Activated effector memory CD4-positive, alpha-beta T cell treated with Interleukin-2 at 50 U/mL for 16 hours (primary cell): Measurements from ENCODE around the gene NOTCH2.

Experiments used
- DNase-seq: peaks from one replicate; pipeline ENCODE4 v3.0.0-alpha.2; 2020

The NOTCH2 gene

DNA sequence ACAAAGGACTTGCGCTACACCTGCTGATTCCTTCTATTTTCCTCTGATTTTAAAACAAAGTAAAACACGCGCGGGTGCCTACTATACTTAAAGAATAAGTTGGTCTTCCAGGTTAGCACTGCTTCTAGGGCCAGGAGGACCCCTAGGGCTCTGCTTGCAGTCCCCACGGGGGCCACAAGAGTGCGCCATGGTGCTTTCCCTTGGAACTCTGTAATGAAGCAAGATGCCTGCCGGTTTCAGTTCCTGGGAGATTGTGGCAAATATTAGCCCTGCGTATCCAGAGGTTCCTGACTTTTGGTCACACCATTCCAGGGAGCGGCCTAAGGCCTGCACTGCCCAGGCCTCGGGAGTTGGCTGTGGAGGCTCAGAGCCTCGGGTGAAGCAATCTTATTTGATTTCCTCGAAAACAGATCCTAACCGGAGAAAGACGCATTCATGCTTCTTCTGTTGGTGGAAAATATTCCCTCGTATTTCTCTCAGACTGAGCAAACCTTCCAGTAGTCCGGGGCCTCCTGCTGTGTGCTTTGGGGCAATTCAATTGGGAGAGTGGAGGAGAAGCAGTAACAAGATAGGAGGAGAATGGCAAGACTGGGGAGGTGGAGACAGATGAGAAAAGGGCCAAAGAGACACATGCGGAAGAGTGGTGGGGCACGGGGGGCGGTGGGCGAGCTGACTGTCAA lies 198.4 kb downstream of the NOTCH2 start:
- peak; percentile 12 for DNase-seq

DNA sequence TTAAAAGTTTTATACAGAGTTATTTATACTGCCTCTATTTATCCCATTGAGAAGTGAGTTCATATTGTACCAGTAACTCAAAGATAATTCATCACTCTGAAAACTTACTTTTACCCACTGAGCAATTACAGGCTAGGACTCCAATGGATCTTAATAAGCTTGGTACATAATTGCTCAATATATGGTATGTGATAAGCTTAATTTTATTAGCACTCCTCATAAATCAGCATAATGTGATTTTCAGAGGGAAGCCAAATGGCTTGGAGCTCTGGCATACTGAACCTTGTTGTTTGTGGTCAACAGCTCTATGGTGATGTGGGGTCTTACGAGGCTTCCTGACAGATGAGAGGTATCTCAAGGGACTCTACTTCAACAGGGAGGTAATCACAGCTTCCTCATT lies 199.5 kb downstream of the NOTCH2 start:
- no peak for DNase-seq

DNA sequence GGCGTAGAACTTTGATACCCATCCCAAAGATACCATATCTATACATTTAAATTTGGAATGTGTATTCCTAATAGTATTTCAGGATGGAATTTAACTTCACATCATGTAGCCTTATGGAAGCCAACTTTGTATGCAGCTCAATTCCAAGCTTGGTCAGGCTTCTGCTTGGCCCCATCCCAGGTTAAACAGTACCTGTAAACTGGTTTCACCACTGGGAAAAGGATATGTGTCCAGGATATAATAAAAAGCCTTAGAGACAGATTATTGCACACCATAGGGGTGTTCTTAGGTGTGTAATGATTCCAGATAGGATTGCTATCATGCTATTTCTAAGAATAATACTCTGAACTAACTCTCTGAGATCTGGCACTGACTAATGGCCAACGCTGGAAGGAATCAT lies 201.3 kb downstream of the NOTCH2 start:
- DNase-seq: no peak

DNA sequence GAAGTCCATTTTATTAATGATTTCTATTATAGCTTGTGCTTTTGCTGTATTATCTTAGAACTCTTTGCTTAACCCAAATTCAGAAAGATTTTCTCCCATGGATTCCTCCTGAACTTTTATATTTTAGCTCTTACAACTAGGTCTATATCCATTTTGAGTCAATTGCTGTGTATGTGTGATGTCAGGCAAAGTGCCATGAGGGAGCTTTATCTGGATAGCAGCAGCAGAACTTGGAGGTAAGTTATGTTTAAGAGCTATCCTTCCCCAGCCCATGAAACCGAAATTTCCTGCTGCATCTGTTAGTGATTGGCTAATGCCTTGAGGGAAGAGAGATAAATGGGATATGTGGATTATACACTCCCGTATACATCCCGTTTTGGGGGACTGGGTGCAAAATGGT lies 203.0 kb downstream of the NOTCH2 start:
- DNase-seq: no peak

DNA sequence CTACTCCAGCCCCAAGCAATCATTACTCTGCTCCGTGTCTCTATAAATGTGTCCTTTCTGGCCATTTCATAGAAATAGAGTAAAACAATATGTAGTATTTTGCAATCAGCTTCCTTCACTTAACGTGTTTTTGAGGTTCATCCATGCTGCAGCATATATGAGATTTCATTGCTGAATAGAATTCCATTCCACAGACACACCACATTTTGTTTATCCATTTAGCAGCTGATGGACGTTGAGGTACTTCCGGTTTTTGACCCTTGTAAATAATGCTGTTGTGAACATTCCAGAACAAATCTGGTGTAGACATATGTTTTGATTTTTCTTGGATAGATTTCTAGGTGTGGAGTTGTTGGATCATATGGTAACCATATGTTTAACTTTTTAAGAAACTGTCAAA lies 203.8 kb downstream of the NOTCH2 start:
- no peak for DNase-seq

DNA sequence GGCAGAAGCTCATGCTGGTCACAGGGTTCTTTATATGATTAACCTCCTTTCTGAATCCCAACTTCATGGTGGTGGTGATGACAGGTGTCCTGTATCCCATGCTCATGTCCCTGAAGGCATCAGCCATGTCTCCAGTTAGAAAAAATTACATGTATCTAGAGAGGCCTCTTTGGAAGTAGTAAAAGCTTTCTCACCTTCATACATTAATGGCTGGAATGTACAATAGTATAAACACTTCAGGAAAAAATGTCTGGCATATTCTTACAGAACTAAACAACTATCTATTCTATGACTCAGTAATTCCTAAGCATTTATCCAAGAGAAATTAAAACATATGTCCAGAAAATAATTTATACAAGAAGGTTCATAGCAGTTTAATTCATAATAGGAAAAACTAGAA lies 207.2 kb downstream of the NOTCH2 start:
- no peak for DNase-seq
